NCI-H82 treated with DMSO at 0.1 percent for 48 hours (cell line): ENCODE results near the gene HSD17B1.

Experiments used
- DNase-seq: peaks from one replicate; lab custom pipeline; 2025; ENCODE audit not compliant: unreplicated experiment; lab: John Stamatoyannopoulos, UW

The HSD17B1 gene

GRCh38 chr17:42603318-42603717, 50.6 kb downstream of the HSD17B1 start:
- no peak for DNase-seq
